MM.1S (cell line): ENCODE measurements around the gene PSMC3.

Experiments
- EZH2phosphoT487 ChIP-seq: fragments of 300-600 bp; sonication (generic); IDR thresholded peaks from 2 replicates; pipeline ENCODE4 v1.6.1; 2018; ENCODE audit warnings: antibody characterized with exemption, low read length
- TF ChIP-seq, protein P1 (sequence below): fragments of 300-600 bp; sonication (generic); IDR thresholded peaks from 2 replicates; pipeline ENCODE4 v1.5.1; 2016; ENCODE audit warnings: antibody characterized with exemption, low read length, mixed read lengths

DNA sequence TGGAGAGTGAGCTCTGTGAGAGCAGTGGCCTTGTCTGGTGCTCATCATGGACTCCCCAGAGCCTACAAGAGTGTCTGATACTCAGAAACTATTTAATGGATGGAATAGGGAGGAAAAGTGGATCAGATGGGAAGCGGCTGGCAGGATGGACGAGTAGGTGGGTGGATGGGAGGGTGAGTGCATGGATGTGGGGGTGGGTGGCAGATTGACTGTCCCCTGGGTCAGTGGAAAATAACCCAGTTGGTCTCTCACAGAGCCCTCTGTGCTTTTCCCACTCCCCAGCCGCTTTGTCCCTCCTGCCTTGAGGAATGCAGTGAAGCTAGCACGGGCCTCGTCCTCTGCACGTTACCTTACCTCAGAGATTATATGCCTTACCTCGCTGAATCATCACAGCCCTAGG is 53.8 kb downstream of the PSMC3 start:
- TF ChIP-seq, protein P1, sequence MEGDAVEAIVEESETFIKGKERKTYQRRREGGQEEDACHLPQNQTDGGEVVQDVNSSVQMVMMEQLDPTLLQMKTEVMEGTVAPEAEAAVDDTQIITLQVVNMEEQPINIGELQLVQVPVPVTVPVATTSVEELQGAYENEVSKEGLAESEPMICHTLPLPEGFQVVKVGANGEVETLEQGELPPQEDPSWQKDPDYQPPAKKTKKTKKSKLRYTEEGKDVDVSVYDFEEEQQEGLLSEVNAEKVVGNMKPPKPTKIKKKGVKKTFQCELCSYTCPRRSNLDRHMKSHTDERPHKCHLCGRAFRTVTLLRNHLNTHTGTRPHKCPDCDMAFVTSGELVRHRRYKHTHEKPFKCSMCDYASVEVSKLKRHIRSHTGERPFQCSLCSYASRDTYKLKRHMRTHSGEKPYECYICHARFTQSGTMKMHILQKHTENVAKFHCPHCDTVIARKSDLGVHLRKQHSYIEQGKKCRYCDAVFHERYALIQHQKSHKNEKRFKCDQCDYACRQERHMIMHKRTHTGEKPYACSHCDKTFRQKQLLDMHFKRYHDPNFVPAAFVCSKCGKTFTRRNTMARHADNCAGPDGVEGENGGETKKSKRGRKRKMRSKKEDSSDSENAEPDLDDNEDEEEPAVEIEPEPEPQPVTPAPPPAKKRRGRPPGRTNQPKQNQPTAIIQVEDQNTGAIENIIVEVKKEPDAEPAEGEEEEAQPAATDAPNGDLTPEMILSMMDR = no peak
- TF ChIP-seq EZH2phosphoT487 = no peak
